ENCODE results near the gene PAMR1. TPM values are rescaled to one million over a fixed set of nuclear protein-coding genes. Genes with fewer than 3 reads are reported as not detected.

Gene PAMR1
- total and polyA plus RNA-seq, 9 of the 15 experiments (the other 6 are each of a cell fraction or from before 2014, with no cell fraction given) = not detected

DNA sequence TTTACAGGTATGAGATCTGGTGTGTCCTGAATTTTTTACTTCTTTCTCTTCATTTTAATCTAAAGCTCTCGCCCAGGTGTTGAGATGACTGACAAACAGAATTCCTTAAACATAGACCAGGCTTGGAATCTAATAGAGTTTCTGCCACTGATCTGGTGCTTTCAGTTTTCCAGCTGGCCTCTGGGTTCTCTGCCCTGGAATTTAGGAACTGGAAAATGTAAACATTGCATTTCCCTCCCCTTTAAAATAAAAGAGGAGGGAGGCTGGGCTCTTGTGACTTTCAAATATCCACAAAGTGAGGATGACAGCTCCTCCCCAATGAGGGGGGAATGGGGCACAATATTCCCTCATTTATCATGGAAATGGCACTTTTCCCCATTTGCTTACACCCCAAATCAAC, 5.0 kb downstream of the PAMR1 start (continued):
- TF ChIP-seq, protein P1, sequence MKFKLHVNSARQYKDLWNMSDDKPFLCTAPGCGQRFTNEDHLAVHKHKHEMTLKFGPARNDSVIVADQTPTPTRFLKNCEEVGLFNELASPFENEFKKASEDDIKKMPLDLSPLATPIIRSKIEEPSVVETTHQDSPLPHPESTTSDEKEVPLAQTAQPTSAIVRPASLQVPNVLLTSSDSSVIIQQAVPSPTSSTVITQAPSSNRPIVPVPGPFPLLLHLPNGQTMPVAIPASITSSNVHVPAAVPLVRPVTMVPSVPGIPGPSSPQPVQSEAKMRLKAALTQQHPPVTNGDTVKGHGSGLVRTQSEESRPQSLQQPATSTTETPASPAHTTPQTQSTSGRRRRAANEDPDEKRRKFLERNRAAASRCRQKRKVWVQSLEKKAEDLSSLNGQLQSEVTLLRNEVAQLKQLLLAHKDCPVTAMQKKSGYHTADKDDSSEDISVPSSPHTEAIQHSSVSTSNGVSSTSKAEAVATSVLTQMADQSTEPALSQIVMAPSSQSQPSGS (CRISPR knock-in tag; IDR thresholded peaks at IDR 0.05) = no peak
- TF ChIP-seq HMG20A (CRISPR knock-in tag; conservative IDR thresholded peaks at IDR 0.05) (no peak), ZNF431 (CRISPR knock-in tag; IDR thresholded peaks at IDR 0.05) (no peak), ZBTB8A (IDR thresholded peaks at IDR 0.05; ENCODE audit: partially characterized antibody) (no peak), SPI1 (IDR thresholded peaks at IDR 0.05; ENCODE audit: borderline replicate concordance, low read depth, low read length) (no peak), HDGF (IDR thresholded peaks at IDR 0.05) (no peak)

DNA sequence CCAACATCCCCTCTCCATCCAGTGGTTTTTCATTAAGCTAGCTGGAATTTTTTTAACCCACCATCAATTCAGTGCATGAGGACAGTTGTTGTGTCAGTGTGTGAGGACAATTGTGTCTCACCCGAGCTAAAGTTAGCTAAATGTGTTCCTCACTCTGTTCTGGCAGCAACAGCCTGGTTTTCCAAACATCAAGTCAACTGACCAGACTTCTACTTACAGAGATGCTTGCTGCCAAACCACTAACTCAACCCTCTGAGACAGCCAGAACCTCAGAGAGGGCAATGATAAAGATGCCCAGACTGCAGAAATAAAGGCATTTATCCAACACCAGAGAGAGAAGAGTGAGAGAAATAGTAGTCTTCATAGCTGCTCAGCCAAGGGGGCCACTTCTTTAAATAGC, 6.7 kb downstream of the PAMR1 start:
- no peak for ATAC-seq
- H2AFZ ChIP-seq (ENCODE audit: low read depth, low read length) = no peak overlapping the region
- H3K36me3 ChIP-seq (ENCODE audit: control insufficient read depth, insufficient read depth, low read length) = no peaks in the 10 kb centered on the region
- ChIA-PET CTCF (ENCODE audit: low intra/inter-chr PET ratio) (no interaction called here), POLR2A (no interaction called here)
- intact Hi-C loops (cut with micrococcal nuclease) = no loop called here
- H4K20me1 ChIP-seq (replicated peaks; ENCODE audit: control insufficient read depth, insufficient read depth, low read length) = no peaks in the 10 kb centered on the region
- no TSS peak for BruUV-seq (replicated peaks)
- DNase-seq (ENCODE audit: extremely low read depth in 1 of 4, low spot score in 3 of 4) = no peak
- no peak overlapping the region for H3K4me2 ChIP-seq (ENCODE audit: insufficient read depth, low read length)
- H3K4me3 ChIP-seq = no peak overlapping the region
- no peaks in the 10 kb centered on the region for H3K4me1 ChIP-seq (replicated peaks in 1 of 2; ENCODE audit: control insufficient read depth in 2 of 2, insufficient read depth in 2 of 2, low read length in 2 of 2)
- H3K9ac ChIP-seq (ENCODE audit: insufficient read depth in 1 of 2, low read depth in 2 of 2, low read length in 2 of 2) = no peak overlapping the region
- WGBS (ENCODE audit: insufficient coverage, low coverage, missing lambda C conversion rate) = 0% methylated on average over 1 of the region's 1 CpG
- H3K9me3 ChIP-seq (replicated peaks; ENCODE audit: control insufficient read depth, insufficient read depth, low read depth, low read length) = no peaks in the 10 kb centered on the region
- H3K9me1 ChIP-seq (ENCODE audit: control insufficient read depth, insufficient read depth, low read length) = no peaks in the 10 kb centered on the region
- FAIRE-seq = no peak
- H3K27me3 ChIP-seq (ENCODE audit: control insufficient read depth in 2 of 2, insufficient read depth in 2 of 2, low read length in 2 of 2) = peaks cover 6 to 15% of the 10 kb centered on the region in 2 experiments; a peak in 4 of 5 replicates
- in situ Hi-C loops (cut with MboI) = no loop called here
- H3K27ac ChIP-seq (ENCODE audit: extremely low read depth, low read depth, low read length) = no peak overlapping the region
- H3K79me2 ChIP-seq (ENCODE audit: control insufficient read depth, insufficient read depth, low read length) = no peaks in the 10 kb centered on the region
- TF ChIP-seq ZNF217 (CRISPR knock-in tag; IDR thresholded peaks at IDR 0.05) (no peak), NFYB (IDR thresholded peaks at IDR 0.05; ENCODE audit: extremely low read depth, insufficient read length) (no peak), PRMT5 (CRISPR knock-in tag; IDR thresholded peaks at IDR 0.05) (no peak), LEF1 (IDR thresholded peaks at IDR 0.05) (no peak), HIVEP1 (CRISPR knock-in tag; IDR thresholded peaks at IDR 0.05) (no peak), CHD1 (IDR thresholded peaks at IDR 0.05; ENCODE audit: low read length) (no peak), ILK (tag; IDR thresholded peaks at IDR 0.05; ENCODE audit: borderline replicate concordance, low read depth) (no peak), DACH1 (IDR thresholded peaks at IDR 0.05; ENCODE audit: partially characterized antibody) (no peak), ZNF589 (CRISPR knock-in tag; IDR thresholded peaks at IDR 0.05; ENCODE audit: low read depth) (no peak), CSDE1 (IDR thresholded peaks at IDR 0.05) (no peak), ZNF780A (CRISPR knock-in tag; IDR thresholded peaks at IDR 0.05) (no peak)
- TF ChIP-seq, protein P2, sequence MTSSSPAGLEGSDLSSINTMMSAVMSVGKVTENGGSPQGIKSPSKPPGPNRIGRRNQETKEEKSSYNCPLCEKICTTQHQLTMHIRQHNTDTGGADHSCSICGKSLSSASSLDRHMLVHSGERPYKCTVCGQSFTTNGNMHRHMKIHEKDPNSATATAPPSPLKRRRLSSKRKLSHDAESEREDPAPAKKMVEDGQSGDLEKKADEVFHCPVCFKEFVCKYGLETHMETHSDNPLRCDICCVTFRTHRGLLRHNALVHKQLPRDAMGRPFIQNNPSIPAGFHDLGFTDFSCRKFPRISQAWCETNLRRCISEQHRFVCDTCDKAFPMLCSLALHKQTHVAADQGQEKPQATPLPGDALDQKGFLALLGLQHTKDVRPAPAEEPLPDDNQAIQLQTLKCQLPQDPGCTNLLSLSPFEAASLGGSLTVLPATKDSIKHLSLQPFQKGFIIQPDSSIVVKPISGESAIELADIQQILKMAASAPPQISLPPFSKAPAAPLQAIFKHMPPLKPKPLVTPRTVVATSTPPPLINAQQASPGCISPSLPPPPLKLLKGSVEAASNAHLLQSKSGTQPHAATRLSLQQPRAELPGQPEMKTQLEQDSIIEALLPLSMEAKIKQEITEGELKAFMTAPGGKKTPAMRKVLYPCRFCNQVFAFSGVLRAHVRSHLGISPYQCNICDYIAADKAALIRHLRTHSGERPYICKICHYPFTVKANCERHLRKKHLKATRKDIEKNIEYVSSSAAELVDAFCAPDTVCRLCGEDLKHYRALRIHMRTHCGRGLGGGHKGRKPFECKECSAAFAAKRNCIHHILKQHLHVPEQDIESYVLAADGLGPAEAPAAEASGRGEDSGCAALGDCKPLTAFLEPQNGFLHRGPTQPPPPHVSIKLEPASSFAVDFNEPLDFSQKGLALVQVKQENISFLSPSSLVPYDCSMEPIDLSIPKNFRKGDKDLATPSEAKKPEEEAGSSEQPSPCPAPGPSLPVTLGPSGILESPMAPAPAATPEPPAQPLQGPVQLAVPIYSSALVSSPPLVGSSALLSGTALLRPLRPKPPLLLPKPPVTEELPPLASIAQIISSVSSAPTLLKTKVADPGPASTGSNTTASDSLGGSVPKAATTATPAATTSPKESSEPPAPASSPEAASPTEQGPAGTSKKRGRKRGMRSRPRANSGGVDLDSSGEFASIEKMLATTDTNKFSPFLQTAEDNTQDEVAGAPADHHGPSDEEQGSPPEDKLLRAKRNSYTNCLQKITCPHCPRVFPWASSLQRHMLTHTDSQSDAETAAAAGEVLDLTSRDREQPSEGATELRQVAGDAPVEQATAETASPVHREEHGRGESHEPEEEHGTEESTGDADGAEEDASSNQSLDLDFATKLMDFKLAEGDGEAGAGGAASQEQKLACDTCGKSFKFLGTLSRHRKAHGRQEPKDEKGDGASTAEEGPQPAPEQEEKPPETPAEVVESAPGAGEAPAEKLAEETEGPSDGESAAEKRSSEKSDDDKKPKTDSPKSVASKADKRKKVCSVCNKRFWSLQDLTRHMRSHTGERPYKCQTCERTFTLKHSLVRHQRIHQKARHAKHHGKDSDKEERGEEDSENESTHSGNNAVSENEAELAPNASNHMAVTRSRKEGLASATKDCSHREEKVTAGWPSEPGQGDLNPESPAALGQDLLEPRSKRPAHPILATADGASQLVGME (CRISPR knock-in tag; IDR thresholded peaks at IDR 0.05) = no peak

Data from K562 (cell line).